ENCODE data around the gene ZNF439.
"Not testable (repeated sequence)": the region's sequence is repeated elsewhere in the genome, so short reads cannot be mapped to it uniquely, and the experiment has no call there.

ZNF439 gene

DNA sequence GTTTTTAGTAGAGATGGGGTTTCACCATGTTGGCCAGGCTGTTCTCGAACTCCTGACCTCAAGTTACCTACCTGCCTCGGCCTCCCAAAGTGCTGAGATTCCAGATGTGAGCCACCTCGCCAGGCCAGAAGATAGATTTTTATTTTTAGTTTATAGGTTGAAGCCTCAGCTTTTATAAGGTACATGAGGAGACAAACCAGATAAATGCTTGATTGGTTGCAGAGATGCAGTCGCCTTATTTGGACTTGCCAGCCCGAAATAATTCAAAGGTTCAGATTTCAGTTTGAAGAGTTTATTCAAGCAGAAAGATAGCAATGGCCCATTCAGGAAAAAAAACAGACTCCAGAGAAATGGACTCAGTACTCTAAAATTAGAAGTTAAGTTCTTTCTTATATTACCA lies 42.1 kb downstream of the ZNF439 start:
- no peak overlapping the region for H3K4me3 ChIP-seq (ENCODE audit: low read depth, low read length)
- no peak for DNase-seq (ENCODE audit: low read depth)
- TF ChIP-seq, protein P1, sequence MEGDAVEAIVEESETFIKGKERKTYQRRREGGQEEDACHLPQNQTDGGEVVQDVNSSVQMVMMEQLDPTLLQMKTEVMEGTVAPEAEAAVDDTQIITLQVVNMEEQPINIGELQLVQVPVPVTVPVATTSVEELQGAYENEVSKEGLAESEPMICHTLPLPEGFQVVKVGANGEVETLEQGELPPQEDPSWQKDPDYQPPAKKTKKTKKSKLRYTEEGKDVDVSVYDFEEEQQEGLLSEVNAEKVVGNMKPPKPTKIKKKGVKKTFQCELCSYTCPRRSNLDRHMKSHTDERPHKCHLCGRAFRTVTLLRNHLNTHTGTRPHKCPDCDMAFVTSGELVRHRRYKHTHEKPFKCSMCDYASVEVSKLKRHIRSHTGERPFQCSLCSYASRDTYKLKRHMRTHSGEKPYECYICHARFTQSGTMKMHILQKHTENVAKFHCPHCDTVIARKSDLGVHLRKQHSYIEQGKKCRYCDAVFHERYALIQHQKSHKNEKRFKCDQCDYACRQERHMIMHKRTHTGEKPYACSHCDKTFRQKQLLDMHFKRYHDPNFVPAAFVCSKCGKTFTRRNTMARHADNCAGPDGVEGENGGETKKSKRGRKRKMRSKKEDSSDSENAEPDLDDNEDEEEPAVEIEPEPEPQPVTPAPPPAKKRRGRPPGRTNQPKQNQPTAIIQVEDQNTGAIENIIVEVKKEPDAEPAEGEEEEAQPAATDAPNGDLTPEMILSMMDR (IDR thresholded peaks at IDR 0.05; ENCODE audit: insufficient read depth, low read depth, low read length, missing control alignments) = no peak

DNA sequence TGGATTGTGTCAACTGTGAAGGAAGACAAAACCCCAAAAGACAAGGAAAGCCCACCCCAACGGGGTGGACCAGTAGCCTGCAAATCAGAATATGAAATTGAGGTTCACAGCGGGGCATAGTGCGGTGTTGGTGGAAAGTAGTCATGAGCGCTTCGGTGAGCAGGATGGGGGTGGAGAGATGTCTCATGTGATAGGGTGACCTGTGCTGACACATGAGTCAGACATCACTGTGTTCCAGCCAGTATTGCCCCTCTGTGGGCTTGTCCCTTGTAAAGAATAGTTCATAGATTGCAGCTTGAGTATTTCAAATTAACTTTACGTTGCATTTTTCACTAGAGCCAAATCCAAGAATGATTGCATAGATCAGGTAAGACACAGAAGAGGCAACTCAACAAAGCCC lies 46.3 kb downstream of the ZNF439 start:
- TF ChIP-seq, protein P1 (IDR thresholded peaks at IDR 0.05; ENCODE audit: insufficient read depth, low read depth, low read length, missing control alignments) = no peak
- DNase-seq (ENCODE audit: low read depth) = no peak
- H3K4me3 ChIP-seq (ENCODE audit: low read depth, low read length) = no peak overlapping the region

DNA sequence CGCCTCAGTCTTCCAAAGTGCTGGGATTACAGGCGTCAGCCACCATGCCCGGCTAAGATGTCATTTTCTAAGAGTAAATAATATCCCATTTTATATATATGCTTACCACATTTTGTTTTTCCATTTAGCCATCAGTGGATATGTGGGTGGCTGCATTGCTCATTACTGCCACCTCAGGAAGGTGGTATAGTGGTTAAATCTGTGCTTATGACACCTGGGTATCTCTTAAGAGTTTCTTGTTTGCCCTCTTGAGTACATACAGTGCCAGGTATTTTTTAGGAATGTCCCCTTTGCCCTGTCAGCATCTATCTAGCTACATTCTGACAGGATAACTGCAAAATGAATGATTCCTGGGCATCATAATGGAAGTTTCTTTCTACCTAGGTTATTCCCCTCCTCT lies 53.7 kb downstream of the ZNF439 start:
- no peak for DNase-seq (ENCODE audit: low read depth)
- no peak overlapping the region for H3K4me3 ChIP-seq (ENCODE audit: low read depth, low read length)
- TF ChIP-seq, protein P1 (IDR thresholded peaks at IDR 0.05; ENCODE audit: insufficient read depth, low read depth, low read length, missing control alignments) = no peak

DNA sequence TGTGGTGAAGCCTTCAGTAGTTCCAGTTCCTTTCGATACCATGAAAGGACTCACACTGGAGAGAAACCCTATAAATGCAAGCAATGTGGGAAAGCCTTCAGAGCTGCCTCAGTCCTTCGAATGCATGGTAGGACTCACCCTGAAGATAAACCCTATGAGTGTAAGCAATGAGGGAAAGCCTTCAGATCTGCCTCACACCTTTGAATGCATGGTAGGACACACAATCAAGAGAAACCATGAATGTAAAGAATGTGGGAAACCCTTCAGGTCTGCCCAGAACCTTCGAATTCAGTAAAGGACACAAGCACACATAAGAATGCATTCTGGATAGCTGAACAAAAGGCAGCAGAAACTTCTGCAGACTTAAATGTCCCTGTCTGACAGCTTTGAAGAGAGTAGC lies 57.4 kb downstream of the ZNF439 start:
- no peak overlapping the region for H3K4me3 ChIP-seq (ENCODE audit: low read depth, low read length)
- DNase-seq (ENCODE audit: low read depth) = no peak
- TF ChIP-seq, protein P1 (IDR thresholded peaks at IDR 0.05; ENCODE audit: insufficient read depth, low read depth, low read length, missing control alignments) = no peak

DNA sequence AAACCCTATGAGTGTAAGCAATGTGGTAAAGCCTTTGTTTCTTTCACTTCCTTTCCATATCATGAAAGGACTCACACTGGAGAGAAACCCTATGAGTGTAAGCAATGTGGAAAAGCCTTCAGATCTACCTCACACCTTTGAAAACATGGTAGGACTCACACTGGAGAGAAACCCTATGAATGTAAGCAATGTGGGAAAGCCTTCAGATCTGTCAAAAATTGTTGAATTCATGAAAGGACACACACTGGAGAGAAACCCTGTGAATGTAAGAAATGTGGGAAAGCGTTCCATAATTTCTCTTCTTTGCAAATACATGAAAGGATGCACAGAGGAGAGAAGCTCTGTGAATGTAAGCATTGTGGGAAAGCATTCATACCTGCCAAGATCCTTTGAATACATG lies 63.4 kb downstream of the ZNF439 start:
- not testable (repeated sequence) for H3K4me3 ChIP-seq (ENCODE audit: low read depth, low read length); DNase-seq (ENCODE audit: low read depth)

DNA sequence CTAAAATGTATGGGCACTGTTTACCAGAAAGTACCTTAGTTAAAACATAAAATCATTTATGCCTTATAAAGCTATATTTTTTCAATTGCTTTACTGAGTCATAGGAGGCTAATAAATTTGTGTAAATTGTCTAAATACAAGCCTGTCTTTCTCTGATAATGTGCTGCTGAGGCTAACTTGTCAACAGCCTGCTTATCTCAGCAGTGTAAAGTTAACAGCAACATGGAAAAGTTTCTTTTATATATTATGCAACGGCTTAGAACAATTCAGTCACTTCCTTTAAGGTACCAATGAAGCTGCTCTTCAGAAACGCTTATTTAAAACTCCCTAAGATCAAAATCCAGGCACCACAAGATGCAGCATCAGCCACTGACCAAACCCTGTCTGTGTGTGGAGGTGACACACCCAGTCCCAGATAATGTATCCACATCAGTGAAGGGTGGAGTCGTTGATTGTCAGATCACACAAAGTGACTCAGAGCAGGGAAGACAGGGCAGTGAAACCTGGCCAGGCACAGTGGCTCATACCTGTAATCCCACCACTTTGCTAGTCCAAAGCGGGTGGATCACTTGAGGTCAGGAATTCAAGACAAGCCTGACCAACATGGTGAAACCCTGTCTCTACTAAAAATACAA lies 66.0 kb downstream of the ZNF439 start:
- H3K4me3 ChIP-seq (ENCODE audit: low read depth, low read length); DNase-seq (ENCODE audit: low read depth): not testable (repeated sequence)

Measured in GM12865 (cell line).